Measurements from ENCODE around the gene STOML3. TPM values are rescaled to one million over a fixed set of nuclear protein-coding genes. Genes with fewer than 3 reads are reported as not detected.

The STOML3 gene
- total RNA-seq, 2 donors from 2014 or later = not detected

GRCh38 chr13:38998739-38999138, 8.1 kb upstream of the STOML3 start:
- intact Hi-C loops (cut with DNase I) = no loop called here
- DNase-seq (ENCODE audit: low spot score) = no peak

DNA sequence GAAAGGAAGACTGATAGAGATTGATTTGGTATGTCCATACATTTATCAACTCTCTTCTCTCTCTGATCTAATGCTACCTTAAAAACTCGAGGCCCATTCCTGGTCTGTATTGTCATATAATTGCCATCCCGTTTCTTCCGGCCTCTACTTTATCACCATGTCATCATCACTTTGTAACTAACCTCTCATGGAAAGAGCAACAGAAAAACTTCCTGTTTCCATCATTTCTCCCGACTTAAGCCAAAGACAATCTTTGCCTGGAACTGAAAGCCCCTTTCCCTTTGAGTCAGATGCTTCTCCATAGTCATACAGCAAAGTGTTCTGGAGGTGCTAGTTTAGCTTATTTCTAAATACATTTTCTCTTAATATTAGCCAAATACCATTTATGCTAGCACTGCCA, 2.8 kb upstream of the STOML3 start:
- DNase-seq (ENCODE audit: low spot score) = no peak
- intact Hi-C loops (cut with DNase I) = no loop called here

GRCh38 chr13:38981096-38981495, 9.5 kb downstream of the STOML3 start:
- no peak for DNase-seq (ENCODE audit: low spot score)
- intact Hi-C loops (cut with DNase I) = no loop called here

DNA sequence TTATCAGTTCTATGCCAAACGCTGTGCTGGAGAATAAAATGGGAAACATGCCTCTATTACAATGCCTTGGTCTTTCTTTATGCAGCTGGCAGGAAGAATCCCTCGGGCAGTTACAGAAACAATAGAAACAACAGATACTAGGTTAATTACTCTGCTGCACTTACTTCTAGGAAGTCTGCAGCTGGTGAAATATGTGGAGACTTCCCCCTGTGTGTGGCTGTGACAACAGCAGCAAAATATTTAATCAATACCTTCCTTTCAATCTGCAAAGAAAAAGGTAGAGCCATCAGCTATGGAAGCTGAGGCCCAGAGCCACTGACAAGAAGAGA, 9.9 kb downstream of the STOML3 start:
- no peak for DNase-seq (ENCODE audit: low spot score)
- intact Hi-C loops (cut with DNase I) = no loop called here

DNA sequence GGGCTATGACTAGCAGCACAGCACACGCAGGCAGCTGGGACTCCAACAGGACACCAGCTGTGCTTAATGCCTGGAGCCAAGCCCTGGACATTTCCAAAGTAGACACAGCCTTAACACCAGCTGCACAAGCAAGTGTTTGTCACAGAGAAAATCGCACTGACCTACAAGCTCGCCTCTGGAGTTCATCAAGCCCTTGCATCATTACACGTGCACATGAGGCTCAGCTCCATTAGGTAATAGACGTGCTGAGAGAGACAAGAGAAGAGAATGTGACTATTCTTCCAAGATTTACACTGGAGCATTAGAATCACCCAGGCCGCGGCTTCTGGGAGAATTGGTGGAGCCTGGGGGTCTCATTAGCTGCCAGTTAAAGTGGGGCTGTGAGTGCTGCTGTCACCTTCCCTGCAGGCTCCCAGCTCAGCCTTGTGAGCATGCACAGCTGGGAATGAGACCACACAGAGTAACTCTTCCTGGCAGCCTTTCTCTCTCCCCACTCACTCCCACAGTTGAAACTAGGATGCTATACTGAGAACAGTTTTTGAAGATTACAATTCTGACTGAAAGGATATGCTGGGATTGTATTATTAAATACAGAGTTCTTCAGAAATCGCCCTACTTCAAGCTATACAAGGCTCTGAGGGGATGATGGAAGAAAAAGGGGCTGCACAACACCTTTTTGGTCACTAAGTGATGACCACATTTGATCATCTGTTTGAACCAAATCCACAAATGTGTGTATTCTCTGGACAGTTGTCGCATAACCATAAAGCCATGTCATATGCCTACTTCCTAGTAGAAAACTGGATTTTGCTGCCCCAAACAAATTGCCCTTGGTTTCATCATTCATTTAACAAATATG, 10.5 kb downstream of the STOML3 start:
- DNase-seq (ENCODE audit: low spot score) = no peak
- intact Hi-C loops (cut with DNase I) = no loop called here

- intact Hi-C loops (cut with DNase I) = no loop called here
- no peak for DNase-seq (ENCODE audit: low spot score)
Measured at GRCh38 chr13:38970380-38971051, 20.1 kb downstream of the STOML3 start.

- no peak for DNase-seq (ENCODE audit: low spot score)
- intact Hi-C loops (cut with DNase I) = no loop called here
Measured at GRCh38 chr13:38969187-38969586, 21.4 kb downstream of the STOML3 start.

GRCh38 chr13:38967446-38967845, 23.2 kb downstream of the STOML3 start:
- no peak for DNase-seq (ENCODE audit: low spot score)
- intact Hi-C loops (cut with DNase I) = no loop called here

GRCh38 chr13:38965281-38965680, 25.4 kb downstream of the STOML3 start:
- no peak for DNase-seq (ENCODE audit: low spot score)
- intact Hi-C loops (cut with DNase I) = no loop called here

DNA sequence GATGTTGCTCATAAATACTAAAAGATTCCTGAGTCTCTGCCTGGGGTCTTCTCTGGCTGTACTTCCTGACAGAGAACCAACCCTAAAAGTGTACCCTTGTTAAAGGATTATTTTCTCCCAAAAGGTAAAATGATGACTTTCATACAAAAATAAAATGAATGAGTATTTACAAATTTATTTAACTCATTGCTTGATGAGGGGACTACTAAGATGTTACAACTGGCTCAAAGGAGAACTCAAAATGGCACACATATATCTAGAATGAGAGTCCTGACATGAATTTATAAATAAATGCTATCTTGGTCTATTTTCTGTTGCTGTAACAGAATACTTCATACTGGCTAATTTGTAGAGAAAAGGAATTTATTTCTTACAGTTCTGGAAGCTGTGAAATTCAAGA, 30.5 kb downstream of the STOML3 start:
- DNase-seq (ENCODE audit: low spot score) = no peak
- intact Hi-C loops (cut with DNase I) = loop anchor here in 1 of 2 donors (5.0 kb wide), 1 partner anchor 1157 kb away; no protein-coding TSS in a partner anchor

DNA sequence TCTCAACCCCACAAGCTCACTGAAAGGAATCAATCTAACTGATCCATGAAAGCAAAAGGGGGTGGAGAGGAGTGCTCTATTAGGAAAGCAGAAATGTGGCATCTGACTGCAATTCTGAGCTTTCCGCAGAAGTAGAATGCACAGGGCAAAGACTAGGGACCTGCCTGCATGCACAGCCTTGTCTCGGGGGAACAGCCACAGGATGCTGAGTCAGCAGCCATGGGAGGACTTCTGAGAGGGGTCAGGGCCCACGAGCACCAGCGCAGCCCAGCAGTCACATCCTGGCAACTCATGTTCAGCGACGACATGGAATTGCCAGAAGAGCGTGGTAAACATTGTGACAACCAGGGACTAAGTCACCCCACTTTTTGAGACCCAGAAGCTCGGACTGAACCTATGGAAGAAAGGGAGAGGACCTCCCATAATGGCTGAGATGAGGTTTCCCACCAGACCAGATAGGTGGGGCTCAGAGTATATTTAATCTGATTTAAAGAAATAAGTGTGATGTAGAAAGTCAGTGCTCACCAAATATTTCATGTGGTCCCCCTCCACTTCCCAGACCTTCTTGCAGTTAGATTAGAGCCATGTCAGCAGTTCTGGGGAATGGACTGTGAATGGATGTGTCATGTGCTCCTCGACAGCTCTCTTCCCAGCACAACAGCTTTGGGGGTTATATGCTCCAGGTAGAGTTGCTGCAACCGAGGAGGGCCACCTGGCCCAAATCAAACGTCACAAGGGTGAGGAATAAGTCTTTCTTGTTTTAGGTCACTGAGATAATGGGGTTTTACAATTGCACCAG, 32.6 kb downstream of the STOML3 start:
- DNase-seq (ENCODE audit: low spot score) = no peak
- intact Hi-C loops (cut with DNase I) = no loop called here

DNA sequence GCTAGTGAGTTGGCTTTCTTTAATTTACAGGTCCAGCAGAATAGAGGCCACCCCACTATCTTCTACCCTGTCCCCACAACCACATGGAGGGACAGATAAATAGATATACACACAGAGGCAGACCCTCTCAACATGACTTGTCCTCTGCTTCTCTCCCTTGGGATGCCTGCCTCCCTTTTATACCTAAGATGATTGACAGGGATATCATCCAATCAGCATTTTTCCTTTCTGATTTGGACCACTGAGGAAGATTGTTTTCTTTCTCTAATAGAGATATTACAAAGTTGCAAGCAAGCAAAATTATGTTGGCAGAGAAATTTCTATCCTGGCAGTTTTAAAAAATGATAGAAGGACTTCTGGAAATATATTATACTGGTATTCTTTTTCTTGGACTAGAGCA, 35.8 kb downstream of the STOML3 start:
- intact Hi-C loops (cut with DNase I) = no loop called here
- no peak for DNase-seq (ENCODE audit: low spot score)

DNA sequence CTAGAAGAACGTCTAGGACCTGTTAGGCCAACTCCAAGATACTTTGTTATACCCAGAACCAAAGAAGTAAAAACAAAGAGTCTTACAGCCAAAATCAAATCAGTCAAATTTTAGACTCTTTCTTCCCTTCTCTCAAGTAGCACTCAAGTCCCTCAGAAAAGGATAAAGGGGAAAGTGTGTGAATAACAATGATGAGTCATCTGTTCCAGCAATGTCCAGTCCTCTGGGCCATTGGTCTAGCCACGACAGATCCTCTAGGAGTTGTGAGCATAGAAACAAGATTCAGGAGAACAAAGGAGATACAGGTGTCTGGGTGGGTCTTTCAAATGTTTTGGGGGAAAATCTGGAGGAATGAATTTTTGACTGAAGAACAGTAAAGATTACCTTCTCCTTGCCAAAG, 36.3 kb downstream of the STOML3 start:
- intact Hi-C loops (cut with DNase I) = no loop called here
- DNase-seq (ENCODE audit: low spot score) = no peak

DNA sequence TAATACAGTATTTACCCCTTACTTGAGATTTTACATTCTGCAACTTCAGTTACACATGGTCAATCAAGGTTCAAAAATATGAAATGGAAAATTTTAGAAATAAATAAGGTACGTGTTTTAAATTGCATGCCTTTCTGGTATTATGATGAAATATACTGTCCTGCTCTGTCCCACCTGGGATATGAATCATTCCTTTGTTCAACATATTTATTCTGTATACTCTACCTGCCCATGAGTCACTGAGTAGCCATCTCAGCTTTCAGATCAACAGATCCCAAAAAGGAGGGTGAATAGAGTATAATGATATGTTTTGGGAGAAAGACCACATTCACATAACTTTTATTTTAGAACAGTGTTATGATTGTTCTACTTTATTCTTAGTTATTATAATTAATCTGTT, 37.8 kb downstream of the STOML3 start:
- no peak for DNase-seq (ENCODE audit: low spot score)
- intact Hi-C loops (cut with DNase I) = no loop called here

DNA sequence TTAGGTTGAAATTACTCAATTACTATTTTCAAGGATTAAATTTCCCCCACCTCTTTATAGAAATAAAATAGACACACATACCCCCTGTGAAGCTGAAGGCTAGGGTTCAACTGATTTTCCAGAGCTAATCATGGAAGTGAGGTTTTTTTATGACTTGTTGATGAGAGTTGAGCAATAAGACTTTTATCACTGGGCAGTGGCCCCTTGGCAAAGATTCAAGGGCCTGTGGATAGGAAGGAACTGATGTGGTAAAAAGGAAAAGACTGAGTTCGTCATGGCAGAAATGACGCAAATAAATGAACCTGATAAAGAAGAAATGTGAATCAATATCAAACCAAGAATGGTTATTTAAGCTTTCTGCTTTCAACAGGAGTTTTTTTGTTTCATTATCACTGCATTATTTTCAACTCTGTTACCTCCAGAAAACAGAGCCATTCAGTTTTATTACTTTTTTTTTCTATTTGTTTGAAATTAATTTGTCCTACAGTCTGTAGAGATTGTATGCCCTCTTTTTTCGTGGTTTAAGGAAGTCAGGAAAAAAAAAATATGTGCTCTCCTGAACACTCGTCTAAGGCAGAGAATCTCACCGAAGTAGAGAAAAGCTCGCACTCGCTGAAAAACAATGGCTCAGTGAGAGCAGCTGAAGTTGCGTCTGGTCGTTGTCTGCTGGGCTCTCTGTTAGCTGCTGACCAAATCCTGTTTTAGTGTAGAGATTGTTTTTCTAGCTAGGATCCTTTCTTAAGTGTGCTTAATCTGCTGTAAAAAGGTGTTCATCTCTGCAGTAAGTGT, 38.9 kb downstream of the STOML3 start:
- DNase-seq (ENCODE audit: low spot score) = no peak
- intact Hi-C loops (cut with DNase I) = no loop called here

DNA sequence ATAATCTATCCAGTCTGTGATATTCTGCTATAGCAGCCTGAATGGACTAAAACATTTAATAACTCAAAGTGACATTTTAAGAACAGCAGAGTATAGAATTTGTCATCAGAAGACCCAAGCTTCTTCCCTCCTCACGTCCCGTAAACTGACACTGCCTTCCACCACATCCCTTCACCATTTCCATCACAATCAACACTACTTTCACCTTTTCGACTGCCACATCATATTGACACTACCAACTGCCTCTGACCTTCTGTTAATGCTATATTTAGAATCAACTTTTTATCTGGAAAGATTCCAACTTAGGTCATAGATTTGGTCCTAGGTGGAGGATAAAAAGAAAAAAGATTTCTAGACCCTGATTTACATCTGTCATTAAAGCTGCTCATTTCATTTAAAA, 39.6 kb downstream of the STOML3 start:
- intact Hi-C loops (cut with DNase I) = no loop called here
- DNase-seq (ENCODE audit: low spot score) = no peak

DNA sequence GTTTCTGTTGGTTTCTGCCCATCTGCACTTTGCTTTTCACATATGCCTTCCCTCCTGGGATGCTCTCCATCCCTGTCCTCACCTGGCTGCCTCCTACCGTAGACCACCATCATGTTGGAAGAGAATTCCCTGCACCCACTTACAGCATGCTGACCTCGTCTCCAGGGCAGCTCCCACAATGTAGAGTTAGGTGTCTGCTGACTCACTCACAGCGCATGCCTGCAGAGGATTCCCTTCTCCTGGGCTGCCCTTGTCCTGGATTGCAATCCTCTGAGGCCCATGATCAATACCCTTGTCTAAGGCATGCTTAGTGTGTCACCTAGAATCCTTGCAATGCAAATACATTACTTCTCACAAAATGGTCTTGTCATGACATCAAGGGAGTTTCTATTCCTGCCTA, 43.6 kb downstream of the STOML3 start:
- intact Hi-C loops (cut with DNase I) = no loop called here
- no peak for DNase-seq (ENCODE audit: low spot score)

DNA sequence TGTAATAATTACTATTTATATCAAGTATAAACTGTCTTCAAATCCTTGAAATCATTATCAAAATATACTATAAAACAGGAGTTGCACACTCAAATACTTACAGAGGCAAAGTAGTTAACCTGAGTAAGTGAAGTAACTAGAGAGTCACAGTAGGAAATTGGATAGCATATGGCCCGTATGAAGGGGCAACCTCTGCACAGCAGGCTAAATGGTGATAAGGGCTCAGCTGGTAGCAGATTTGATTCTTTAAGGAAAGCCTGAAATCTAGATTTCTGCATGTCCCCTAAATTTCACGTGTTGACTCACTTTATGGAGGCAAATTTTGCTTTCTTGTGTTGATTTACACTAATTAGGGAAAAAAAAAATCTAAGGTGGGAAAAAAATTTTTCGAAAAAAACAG, 46.4 kb downstream of the STOML3 start:
- intact Hi-C loops (cut with DNase I) = no loop called here
- no peak for DNase-seq (ENCODE audit: low spot score)

- DNase-seq (ENCODE audit: low spot score) = no peak
- intact Hi-C loops (cut with DNase I) = no loop called here
Measured at GRCh38 chr13:38943231-38943630, 47.4 kb downstream of the STOML3 start.
